Type B pancreatic cell (in vitro differentiated cells): ENCODE data around the gene UFD1. TPM values are rescaled to one million over a fixed set of nuclear protein-coding genes. Genes with fewer than 3 reads are reported as not detected.

Source experiments
- DNase-seq: peaks from one replicate; pipeline ENCODE4 v3.0.0; 2021; ENCODE audit warnings: mixed read lengths; ENCODE audit not compliant: unreplicated experiment; ENCODE audit errors: extremely low spot score
- H3K27ac Mint-ChIP-seq: 2 replicates; pipeline ENCODE4 v1.8.0; 2021; ENCODE audit warnings: mild to moderate bottlenecking, mixed read lengths
- H3K27me3 Mint-ChIP-seq: 2 replicates; pipeline ENCODE4 v1.8.0; 2021; ENCODE audit warnings: mixed read lengths
- H3K36me3 Mint-ChIP-seq: 2 replicates; pipeline ENCODE4 v1.8.0; 2021; ENCODE audit warnings: mixed read lengths
- H3K4me1 Mint-ChIP-seq: one replicate; pipeline ENCODE4 v1.8.0; 2021; ENCODE audit warnings: mixed read lengths; ENCODE audit not compliant: unreplicated experiment
- H3K4me3 Mint-ChIP-seq: 2 replicates; pipeline ENCODE4 v1.8.0; 2021; ENCODE audit warnings: mild to moderate bottlenecking, mixed read lengths
- H3K9me3 Mint-ChIP-seq: 2 replicates; pipeline ENCODE4 v1.8.0; 2021; ENCODE audit warnings: mixed read lengths
- CTCF ChIP-seq: fragments of 200-600 bp; sonication (generic); conservative IDR thresholded peaks from 2 replicates; pipeline ENCODE4 v1.5.0; 2021; ENCODE audit warnings: antibody characterized with exemption, mild to moderate bottlenecking
- total RNA-seq: library from RNA; stranded (reverse); gene quantifications from 2 replicates; pipeline ENCODE4 v1.2.1, GENCODE V29; 2021; ENCODE audit warnings: low replicate concordance

UFD1 gene
- total RNA-seq, 1 donor from 2014 or later, result 52.4 TPM

DNA sequence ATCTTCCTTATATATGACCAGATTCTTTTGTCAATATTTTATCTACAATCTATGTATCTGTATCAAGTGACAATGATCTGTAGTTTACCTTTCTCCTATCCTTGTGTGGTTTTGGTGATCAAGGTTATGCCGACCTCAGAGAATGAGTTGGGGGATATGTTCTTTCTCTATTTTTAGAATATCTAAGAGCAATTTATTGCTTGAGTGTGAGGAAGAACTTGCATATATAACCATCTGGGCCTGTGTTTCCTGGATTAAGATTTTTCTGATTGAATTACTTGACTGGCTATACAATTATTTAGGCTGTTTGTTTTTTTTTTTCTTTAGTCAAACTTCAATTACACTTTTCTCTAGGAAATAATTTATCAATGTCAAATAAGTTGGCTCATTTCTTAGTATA, 17.5 kb downstream of the UFD1 start:
- peaks cover 17% of the 10 kb centered on the region for H3K36me3 Mint-ChIP-seq
- no peaks in the 10 kb centered on the region for H3K27me3 Mint-ChIP-seq
- H3K9me3 Mint-ChIP-seq, result no peaks in the 10 kb centered on the region
- no peak for TF ChIP-seq CTCF
- no peak overlapping the region for H3K27ac Mint-ChIP-seq
- H3K4me3 Mint-ChIP-seq, result no peak overlapping the region
- H3K4me1 Mint-ChIP-seq, result no peaks in the 10 kb centered on the region
- no peak for DNase-seq

DNA sequence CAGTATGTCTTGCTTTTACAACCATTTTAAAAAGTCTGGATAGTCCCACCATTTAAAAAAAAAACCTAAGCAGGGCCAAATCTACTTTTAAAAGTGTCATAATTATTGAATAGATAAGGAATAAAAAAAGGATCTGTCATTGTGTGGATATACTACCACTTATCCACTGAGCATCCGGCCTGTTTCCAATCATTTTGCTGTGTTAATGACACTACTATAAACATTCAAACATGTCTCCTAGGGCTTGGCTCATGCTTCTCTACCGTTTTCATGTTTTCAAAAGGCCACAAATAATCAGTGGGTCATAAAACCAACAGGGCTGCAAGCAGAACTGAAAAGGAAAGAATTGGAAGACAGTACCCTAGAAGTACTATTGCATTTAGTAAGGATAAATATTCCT, 19.0 kb downstream of the UFD1 start:
- no peaks in the 10 kb centered on the region for H3K27me3 Mint-ChIP-seq
- no peak overlapping the region for H3K4me3 Mint-ChIP-seq
- DNase-seq, result no peak
- H3K9me3 Mint-ChIP-seq, result no peaks in the 10 kb centered on the region
- no peaks in the 10 kb centered on the region for H3K4me1 Mint-ChIP-seq
- no peak for TF ChIP-seq CTCF
- no peak overlapping the region for H3K27ac Mint-ChIP-seq
- H3K36me3 Mint-ChIP-seq, result peaks cover 20% of the 10 kb centered on the region

- no peak overlapping the region for H3K4me3 Mint-ChIP-seq
- H3K4me1 Mint-ChIP-seq, result no peaks in the 10 kb centered on the region
- no peak overlapping the region for H3K27ac Mint-ChIP-seq
- TF ChIP-seq CTCF, result no peak
- no peaks in the 10 kb centered on the region for H3K27me3 Mint-ChIP-seq
- DNase-seq, result no peak
- peaks cover 24% of the 10 kb centered on the region for H3K36me3 Mint-ChIP-seq
- H3K9me3 Mint-ChIP-seq, result no peaks in the 10 kb centered on the region
Observed at GRCh38 chr22:19457828-19458428, 21.1 kb downstream of the UFD1 start.

DNA sequence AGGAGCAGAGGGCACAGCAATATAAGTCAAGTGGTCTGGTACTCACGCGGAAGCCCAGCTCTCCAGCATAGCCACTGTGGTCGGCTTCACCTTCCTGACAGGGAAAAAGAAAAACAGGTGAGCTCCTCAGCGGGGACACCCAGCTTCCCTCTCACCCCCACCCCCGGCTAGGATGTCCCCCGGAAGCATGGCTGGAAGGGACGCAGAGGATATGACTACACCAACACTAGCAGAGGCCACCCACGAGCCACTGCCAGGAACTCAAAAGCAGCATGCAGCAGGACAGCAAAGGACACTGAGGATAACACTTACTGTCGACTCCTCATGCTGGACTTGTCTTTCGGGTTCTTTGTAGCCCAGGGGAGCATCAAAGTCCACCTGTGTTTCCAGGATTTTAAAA, 22.5 kb downstream of the UFD1 start:
- no peaks in the 10 kb centered on the region for H3K9me3 Mint-ChIP-seq
- H3K36me3 Mint-ChIP-seq, result peaks cover 24% of the 10 kb centered on the region
- no peak for TF ChIP-seq CTCF
- H3K27ac Mint-ChIP-seq, result no peak overlapping the region
- no peaks in the 10 kb centered on the region for H3K27me3 Mint-ChIP-seq
- no peaks in the 10 kb centered on the region for H3K4me1 Mint-ChIP-seq
- H3K4me3 Mint-ChIP-seq, result no peak overlapping the region
- no peak for DNase-seq

- Mint-ChIP-seq H3K27ac (no peak overlapping the region), H3K4me3 (no peak overlapping the region), H3K36me3 (peaks cover 25% of the 10 kb centered on the region), H3K27me3 (no peaks in the 10 kb centered on the region), H3K4me1 (no peaks in the 10 kb centered on the region), H3K9me3 (no peaks in the 10 kb centered on the region)
- no peak for TF ChIP-seq CTCF
- DNase-seq, result no peak
Observed at GRCh38 chr22:19455585-19456370, 23.2 kb downstream of the UFD1 start.
